Measurements from ENCODE around the gene DUOXA1.
A peak's percentile ranks its signal among the peaks of the same experiment; 100 is the strongest.

Gene DUOXA1

DNA sequence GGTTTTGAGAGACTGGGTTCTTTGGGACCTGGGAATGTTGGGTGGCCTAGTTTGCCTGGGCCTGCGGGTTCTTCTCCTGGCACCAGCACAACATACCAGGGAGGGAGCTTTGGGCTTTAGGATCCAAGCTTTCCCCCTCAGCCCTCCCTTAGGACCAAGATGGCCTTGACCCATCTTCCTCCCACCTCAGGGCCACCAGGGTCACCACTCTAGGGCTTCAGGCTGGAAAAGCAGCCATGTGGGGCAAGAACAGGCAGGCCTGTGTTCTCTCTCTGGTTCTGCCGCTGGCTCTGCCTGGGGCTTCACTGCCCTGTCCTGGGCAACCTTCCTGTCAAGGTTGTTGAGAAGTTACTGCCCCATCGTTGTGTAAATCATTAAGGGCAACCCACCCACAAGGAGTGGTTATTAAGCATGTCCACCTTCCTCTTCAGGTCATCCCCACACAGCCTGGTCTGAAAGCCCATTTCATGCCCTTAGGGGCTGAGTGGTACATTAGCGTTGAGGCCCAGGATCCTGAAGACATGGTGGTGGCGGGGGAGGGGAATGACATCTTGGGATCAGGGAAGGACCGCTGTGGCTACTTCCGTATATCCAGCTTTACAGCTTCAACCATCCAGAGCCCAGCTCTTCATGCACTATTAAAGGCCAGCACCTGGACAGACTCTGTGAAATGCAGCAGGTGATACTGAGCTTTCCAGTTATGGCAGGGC, 767 bp upstream of the DUOXA1 start:
- peak overlapping the region; percentile 70 for H3K4me3 ChIP-seq (ENCODE audit: low read depth, low read length)
- peaks cover 100% of the 10 kb centered on the region for H3K27me3 ChIP-seq (ENCODE audit: control insufficient read depth, insufficient read depth, low read length)
- no peaks in the 10 kb centered on the region for H3K4me1 ChIP-seq (ENCODE audit: control insufficient read depth, insufficient read depth, low read length)
- H3K27ac ChIP-seq (ENCODE audit: low read depth, low read length): no peak overlapping the region
- H3K9ac ChIP-seq (ENCODE audit: low read depth, low read length): no peak overlapping the region
- no peaks in the 10 kb centered on the region for H3K36me3 ChIP-seq (ENCODE audit: control insufficient read depth, insufficient read depth, low read length)
- H3K9me3 ChIP-seq (ENCODE audit: control insufficient read depth, insufficient read depth, low read length): no peaks in the 10 kb centered on the region

GRCh38 chr15:45128971-45129639, 574 bp downstream of the DUOXA1 start:
- Histone ChIP-seq H3K27ac (ENCODE audit: low read depth, low read length) (no peak overlapping the region), H3K4me1 (ENCODE audit: control insufficient read depth, insufficient read depth, low read length) (no peaks in the 10 kb centered on the region), H3K27me3 (ENCODE audit: control insufficient read depth, insufficient read depth, low read length) (peaks cover 98% of the 10 kb centered on the region), H3K4me3 (ENCODE audit: low read depth, low read length) (peak overlapping the region; percentile 70), H3K9ac (ENCODE audit: low read depth, low read length) (no peak overlapping the region), H3K9me3 (ENCODE audit: control insufficient read depth, insufficient read depth, low read length) (no peaks in the 10 kb centered on the region), H3K36me3 (ENCODE audit: control insufficient read depth, insufficient read depth, low read length) (no peaks in the 10 kb centered on the region)

DNA sequence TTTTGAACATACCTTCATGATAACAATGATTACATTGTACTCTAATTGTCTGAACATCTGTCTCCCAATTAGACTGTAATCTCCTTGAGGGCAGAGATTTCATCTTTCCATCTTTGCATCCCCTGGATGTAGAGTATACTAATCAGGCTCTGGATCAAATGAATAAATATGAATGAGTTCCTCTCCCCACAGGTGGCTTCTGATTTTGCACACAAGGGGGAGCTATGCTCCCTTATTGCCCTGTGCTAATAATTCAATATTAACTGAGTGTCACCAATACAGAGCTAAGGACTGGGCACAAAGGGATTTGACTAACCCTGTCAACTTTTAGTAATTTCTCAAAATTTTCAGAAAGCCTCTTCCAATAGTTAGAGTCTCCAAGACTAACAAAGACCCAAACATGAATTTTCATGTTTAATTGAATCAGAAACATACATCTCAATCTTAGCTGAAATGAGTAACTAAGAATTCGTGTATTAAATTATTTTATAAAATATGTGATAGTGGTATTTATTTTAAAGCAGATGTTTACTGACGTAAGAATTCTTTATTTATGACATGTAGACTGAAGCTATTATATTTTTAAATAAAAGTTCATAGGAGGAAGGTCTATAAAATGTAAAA, 3.0 kb downstream of the DUOXA1 start:
- Histone ChIP-seq H3K4me1 (ENCODE audit: control insufficient read depth, insufficient read depth, low read length) (no peaks in the 10 kb centered on the region), H3K4me3 (ENCODE audit: low read depth, low read length) (no peak overlapping the region), H3K27ac (ENCODE audit: low read depth, low read length) (no peak overlapping the region), H3K9me3 (ENCODE audit: control insufficient read depth, insufficient read depth, low read length) (no peaks in the 10 kb centered on the region), H3K9ac (ENCODE audit: low read depth, low read length) (no peak overlapping the region), H3K36me3 (ENCODE audit: control insufficient read depth, insufficient read depth, low read length) (no peaks in the 10 kb centered on the region), H3K27me3 (ENCODE audit: control insufficient read depth, insufficient read depth, low read length) (peaks cover 97% of the 10 kb centered on the region)

- Histone ChIP-seq H3K36me3 (ENCODE audit: control insufficient read depth, insufficient read depth, low read length) (no peaks in the 10 kb centered on the region), H3K27me3 (ENCODE audit: control insufficient read depth, insufficient read depth, low read length) (peaks cover 84% of the 10 kb centered on the region), H3K4me1 (ENCODE audit: control insufficient read depth, insufficient read depth, low read length) (no peaks in the 10 kb centered on the region), H3K27ac (ENCODE audit: low read depth, low read length) (no peak overlapping the region), H3K9me3 (ENCODE audit: control insufficient read depth, insufficient read depth, low read length) (no peaks in the 10 kb centered on the region), H3K4me3 (ENCODE audit: low read depth, low read length) (no peak overlapping the region), H3K9ac (ENCODE audit: low read depth, low read length) (no peak overlapping the region)
Measured at GRCh38 chr15:45123397-45123796, 6.3 kb downstream of the DUOXA1 start.

GRCh38 chr15:45122719-45123118, 7.0 kb downstream of the DUOXA1 start:
- Histone ChIP-seq H3K4me3 (ENCODE audit: low read depth, low read length) (no peak overlapping the region), H3K9me3 (ENCODE audit: control insufficient read depth, insufficient read depth, low read length) (no peaks in the 10 kb centered on the region), H3K36me3 (ENCODE audit: control insufficient read depth, insufficient read depth, low read length) (no peaks in the 10 kb centered on the region), H3K9ac (ENCODE audit: low read depth, low read length) (no peak overlapping the region), H3K4me1 (ENCODE audit: control insufficient read depth, insufficient read depth, low read length) (no peaks in the 10 kb centered on the region), H3K27me3 (ENCODE audit: control insufficient read depth, insufficient read depth, low read length) (peaks cover 83% of the 10 kb centered on the region), H3K27ac (ENCODE audit: low read depth, low read length) (no peak overlapping the region)

- H3K9me3 ChIP-seq (ENCODE audit: control insufficient read depth, insufficient read depth, low read length): no peaks in the 10 kb centered on the region
- H3K9ac ChIP-seq (ENCODE audit: low read depth, low read length): no peak overlapping the region
- peaks cover 83% of the 10 kb centered on the region for H3K27me3 ChIP-seq (ENCODE audit: control insufficient read depth, insufficient read depth, low read length)
Measured at GRCh38 chr15:45121706-45122417, 7.8 kb downstream of the DUOXA1 start.

DNA sequence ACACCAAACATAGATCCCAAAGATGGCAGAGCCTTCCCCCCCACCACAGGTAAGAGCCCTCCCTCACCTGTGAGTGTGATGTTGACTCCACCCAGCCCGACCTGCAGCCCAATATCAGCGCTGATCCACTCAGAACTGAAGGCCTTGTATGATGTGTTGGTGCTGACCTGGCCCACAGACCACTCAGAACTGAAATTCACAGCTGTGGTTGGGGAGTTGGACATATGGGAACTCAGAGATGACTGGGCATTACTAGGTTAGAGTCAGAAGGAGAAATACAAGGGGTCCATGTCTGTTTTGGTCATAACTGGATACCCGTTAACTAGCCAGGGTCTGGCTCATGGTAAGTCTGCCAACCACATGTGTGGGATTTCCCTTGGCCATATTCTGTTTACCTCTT, 8.7 kb downstream of the DUOXA1 start:
- Histone ChIP-seq H3K4me3 (ENCODE audit: low read depth, low read length) (no peak overlapping the region), H3K9me3 (ENCODE audit: control insufficient read depth, insufficient read depth, low read length) (no peaks in the 10 kb centered on the region), H3K9ac (ENCODE audit: low read depth, low read length) (no peak overlapping the region)

More at GRCh38 chr15:45121706-45122417, 7.8 kb downstream of the DUOXA1 start:
- Histone ChIP-seq H3K4me3 (ENCODE audit: low read depth, low read length) (no peak overlapping the region), H3K4me1 (ENCODE audit: control insufficient read depth, insufficient read depth, low read length) (no peaks in the 10 kb centered on the region), H3K27ac (ENCODE audit: low read depth, low read length) (no peak overlapping the region), H3K36me3 (ENCODE audit: control insufficient read depth, insufficient read depth, low read length) (no peaks in the 10 kb centered on the region)

GRCh38 chr15:45120081-45120972, 9.4 kb downstream of the DUOXA1 start:
- H3K4me1 ChIP-seq (ENCODE audit: control insufficient read depth, insufficient read depth, low read length): peaks cover 4% of the 10 kb centered on the region; the same call in 1 of the 2 replicates
- no peak overlapping the region for H3K4me3 ChIP-seq (ENCODE audit: low read depth, low read length)
- no peak overlapping the region for H3K9ac ChIP-seq (ENCODE audit: low read depth, low read length)
- H3K9me3 ChIP-seq (ENCODE audit: control insufficient read depth, insufficient read depth, low read length): no peaks in the 10 kb centered on the region
- no peaks in the 10 kb centered on the region for H3K36me3 ChIP-seq (ENCODE audit: control insufficient read depth, insufficient read depth, low read length)
- no peak overlapping the region for H3K27ac ChIP-seq (ENCODE audit: low read depth, low read length)
- H3K27me3 ChIP-seq (ENCODE audit: control insufficient read depth, insufficient read depth, low read length): peaks cover 83% of the 10 kb centered on the region

More for the DNA sequence above, 8.7 kb downstream of the DUOXA1 start:
- H3K36me3 ChIP-seq (ENCODE audit: control insufficient read depth, insufficient read depth, low read length): no peaks in the 10 kb centered on the region
- no peak overlapping the region for H3K27ac ChIP-seq (ENCODE audit: low read depth, low read length)
- H3K27me3 ChIP-seq (ENCODE audit: control insufficient read depth, insufficient read depth, low read length): peaks cover 83% of the 10 kb centered on the region
- peaks cover 4% of the 10 kb centered on the region; the same call in 1 of the 2 replicates for H3K4me1 ChIP-seq (ENCODE audit: control insufficient read depth, insufficient read depth, low read length)

- peaks cover 11% of the 10 kb centered on the region; the same call in 1 of the 2 replicates for H3K4me1 ChIP-seq (ENCODE audit: control insufficient read depth, insufficient read depth, low read length)
Measured at GRCh38 chr15:45118996-45119395, 10.7 kb downstream of the DUOXA1 start.

GRCh38 chr15:45118131-45118588, 11.5 kb downstream of the DUOXA1 start:
- Histone ChIP-seq H3K9me3 (ENCODE audit: control insufficient read depth, insufficient read depth, low read length) (no peaks in the 10 kb centered on the region), H3K9ac (ENCODE audit: low read depth, low read length) (no peak overlapping the region), H3K4me3 (ENCODE audit: low read depth, low read length) (peak overlapping the region; percentile 30; the same call in 1 of the 2 replicates), H3K27me3 (ENCODE audit: control insufficient read depth, insufficient read depth, low read length) (peaks cover 85% of the 10 kb centered on the region), H3K27ac (ENCODE audit: low read depth, low read length) (no peak overlapping the region), H3K36me3 (ENCODE audit: control insufficient read depth, insufficient read depth, low read length) (no peaks in the 10 kb centered on the region), H3K4me1 (ENCODE audit: control insufficient read depth, insufficient read depth, low read length) (peaks cover 18% of the 10 kb centered on the region; the same call in 1 of the 2 replicates)

More at GRCh38 chr15:45118996-45119395, 10.7 kb downstream of the DUOXA1 start:
- Histone ChIP-seq H3K4me3 (ENCODE audit: low read depth, low read length) (no peak overlapping the region), H3K36me3 (ENCODE audit: control insufficient read depth, insufficient read depth, low read length) (no peaks in the 10 kb centered on the region), H3K9ac (ENCODE audit: low read depth, low read length) (no peak overlapping the region), H3K27me3 (ENCODE audit: control insufficient read depth, insufficient read depth, low read length) (peaks cover 85% of the 10 kb centered on the region), H3K27ac (ENCODE audit: low read depth, low read length) (no peak overlapping the region), H3K9me3 (ENCODE audit: control insufficient read depth, insufficient read depth, low read length) (no peaks in the 10 kb centered on the region)
